OCI-LY3 (cell line): ENCODE measurements around the gene TMEM119.

Source experiments
- CTCF ChIP-seq: fragments of 200-600, 300-600 bp; sonication (generic); IDR thresholded peaks from 2 replicates; pipeline ENCODE4 v1.5.1; 2014; ENCODE audit warnings: antibody characterized with exemption, low read length, low read depth
- EZH2phosphoT487 ChIP-seq: fragments of 200-600 bp; shearing (Covaris generic); IDR thresholded peaks from 2 replicates; pipeline ENCODE4 v1.6.1; 2018; ENCODE audit warnings: antibody characterized with exemption, mixed run types, low read depth

GRCh38 chr12:108610336-108610815 lies 12.5 kb upstream of the TMEM119 start:
- TF ChIP-seq CTCF (no peak), EZH2phosphoT487 (no peak)
